NCI-H2196 (cell line): ENCODE results near the gene COL8A2.

Experiments
- DNase-seq: peaks from one replicate; lab custom pipeline; 2025; ENCODE audit not compliant: unreplicated experiment; lab: John Stamatoyannopoulos, UW

The COL8A2 gene

GRCh38 chr1:36070349-36070748 lies 54.7 kb downstream of the COL8A2 start:
- DNase-seq = peak; percentile 13

- DNase-seq = no peak
These were observed 56.2 kb downstream of the COL8A2 start for GRCh38 chr1:36068866-36069265.

GRCh38 chr1:36067871-36068270 lies 57.2 kb downstream of the COL8A2 start:
- no peak for DNase-seq

GRCh38 chr1:36062315-36062714 lies 62.7 kb downstream of the COL8A2 start:
- DNase-seq = no peak

GRCh38 chr1:36055706-36056105 lies 69.3 kb downstream of the COL8A2 start:
- DNase-seq = no peak

GRCh38 chr1:36053978-36054377 lies 71.0 kb downstream of the COL8A2 start:
- DNase-seq = no peak

- no peak for DNase-seq
These were observed 73.2 kb downstream of the COL8A2 start for GRCh38 chr1:36051821-36052220.
